ENCODE measurements around the gene TAS1R2.

DNA sequence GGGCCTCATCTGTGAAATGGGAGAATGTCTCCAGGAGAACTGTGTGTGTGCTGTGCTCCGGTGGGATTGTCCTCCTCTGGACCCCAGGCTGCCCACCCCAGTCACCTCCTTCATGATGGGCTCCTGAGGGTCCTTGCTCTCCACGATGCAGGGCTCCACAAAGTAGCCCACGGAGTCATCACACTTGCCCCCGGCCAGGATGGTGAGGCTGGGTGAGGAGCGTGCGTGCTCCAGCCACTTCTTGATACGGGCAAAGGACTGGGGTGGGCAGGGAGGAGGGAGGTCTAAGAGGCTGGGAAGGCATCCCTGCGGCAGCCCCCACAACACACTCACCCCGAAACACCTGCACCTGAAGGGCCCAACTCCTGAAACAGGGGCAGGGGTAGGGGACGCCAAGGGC, 16.8 kb upstream of the TAS1R2 start:
- TF ChIP-seq CTCF (IDR thresholded peaks at IDR 0.05; ENCODE audit: insufficient read depth, low read length) (no peak), POLR2AphosphoS5 (IDR thresholded peaks at IDR 0.05; ENCODE audit: low read depth) (no peak), REST (IDR thresholded peaks at IDR 0.05; ENCODE audit: insufficient replicate concordance, low read depth) (no peak), GABPA (IDR thresholded peaks at IDR 0.05; ENCODE audit: low read depth) (no peak)

Data from HL-60 (cell line).